GM12873 (cell line): Measurements from ENCODE around the gene DHX36.

Experiments
- TF ChIP-seq, protein P1 (sequence below): IDR thresholded peaks from 2 replicates; pipeline ENCODE4 v1.5.1; 2012; ENCODE audit warnings: low read depth, mild to moderate bottlenecking, moderate library complexity, low read length, control low read depth; ENCODE audit not compliant: insufficient read depth; ENCODE audit errors: missing control alignments

DHX36 gene

DNA sequence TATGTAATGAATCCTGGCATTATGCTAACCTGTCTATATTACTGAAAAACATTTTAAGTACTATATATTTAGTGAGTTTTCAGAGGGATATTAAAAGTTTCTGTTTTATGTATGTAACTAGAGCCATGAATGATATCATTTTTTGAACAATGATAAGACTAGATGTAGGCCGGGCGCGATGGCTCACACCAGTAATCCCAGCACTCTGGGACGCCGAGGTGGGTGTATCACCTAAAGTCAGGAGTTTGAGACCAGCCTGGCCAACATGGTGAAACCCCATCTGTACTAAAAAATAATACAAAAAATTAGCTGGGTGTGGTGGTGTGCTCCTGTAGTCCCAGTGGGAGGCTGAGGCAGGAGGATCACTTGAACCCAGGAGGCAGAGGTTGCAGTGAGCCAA, 34.1 kb downstream of the DHX36 start:
- TF ChIP-seq, protein P1, sequence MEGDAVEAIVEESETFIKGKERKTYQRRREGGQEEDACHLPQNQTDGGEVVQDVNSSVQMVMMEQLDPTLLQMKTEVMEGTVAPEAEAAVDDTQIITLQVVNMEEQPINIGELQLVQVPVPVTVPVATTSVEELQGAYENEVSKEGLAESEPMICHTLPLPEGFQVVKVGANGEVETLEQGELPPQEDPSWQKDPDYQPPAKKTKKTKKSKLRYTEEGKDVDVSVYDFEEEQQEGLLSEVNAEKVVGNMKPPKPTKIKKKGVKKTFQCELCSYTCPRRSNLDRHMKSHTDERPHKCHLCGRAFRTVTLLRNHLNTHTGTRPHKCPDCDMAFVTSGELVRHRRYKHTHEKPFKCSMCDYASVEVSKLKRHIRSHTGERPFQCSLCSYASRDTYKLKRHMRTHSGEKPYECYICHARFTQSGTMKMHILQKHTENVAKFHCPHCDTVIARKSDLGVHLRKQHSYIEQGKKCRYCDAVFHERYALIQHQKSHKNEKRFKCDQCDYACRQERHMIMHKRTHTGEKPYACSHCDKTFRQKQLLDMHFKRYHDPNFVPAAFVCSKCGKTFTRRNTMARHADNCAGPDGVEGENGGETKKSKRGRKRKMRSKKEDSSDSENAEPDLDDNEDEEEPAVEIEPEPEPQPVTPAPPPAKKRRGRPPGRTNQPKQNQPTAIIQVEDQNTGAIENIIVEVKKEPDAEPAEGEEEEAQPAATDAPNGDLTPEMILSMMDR: no peak

DNA sequence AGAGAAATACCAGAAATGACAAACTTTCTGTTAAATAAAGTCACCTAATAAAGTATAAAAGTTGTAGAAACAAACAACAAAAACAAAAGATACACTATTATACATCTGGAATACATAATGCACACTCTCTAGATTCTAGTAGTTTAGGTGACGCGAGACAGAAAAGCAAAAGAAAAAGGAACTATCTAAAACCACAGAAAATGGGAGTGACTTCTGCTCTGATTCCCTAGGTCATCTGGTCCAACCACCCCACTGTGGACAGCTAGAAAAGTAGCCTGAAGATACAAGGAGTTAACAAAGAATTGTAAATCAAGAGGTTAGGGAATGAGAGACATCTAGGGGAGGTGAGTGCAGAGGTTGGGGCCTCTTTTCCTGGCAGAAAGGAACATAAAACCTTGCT, 39.1 kb downstream of the DHX36 start:
- TF ChIP-seq, protein P1: no peak

DNA sequence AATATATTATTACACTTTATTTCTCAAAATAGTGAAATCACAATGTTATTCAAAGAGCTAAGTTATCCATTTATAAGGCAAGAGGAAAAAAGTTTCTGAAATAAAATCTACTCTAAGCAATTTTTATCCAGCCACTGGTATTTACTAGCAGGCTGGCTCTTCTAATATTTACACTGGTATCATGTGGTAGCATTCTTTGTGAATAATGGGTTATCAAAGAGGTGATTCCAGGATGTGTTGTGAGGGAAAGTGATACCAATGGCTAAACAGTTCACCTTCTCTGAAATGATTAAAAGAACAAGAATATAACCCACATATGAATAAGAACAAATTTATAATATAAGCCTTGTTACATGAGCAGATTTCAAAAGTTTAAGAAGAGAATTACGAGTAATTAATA, 44.1 kb downstream of the DHX36 start:
- TF ChIP-seq, protein P1: no peak

DNA sequence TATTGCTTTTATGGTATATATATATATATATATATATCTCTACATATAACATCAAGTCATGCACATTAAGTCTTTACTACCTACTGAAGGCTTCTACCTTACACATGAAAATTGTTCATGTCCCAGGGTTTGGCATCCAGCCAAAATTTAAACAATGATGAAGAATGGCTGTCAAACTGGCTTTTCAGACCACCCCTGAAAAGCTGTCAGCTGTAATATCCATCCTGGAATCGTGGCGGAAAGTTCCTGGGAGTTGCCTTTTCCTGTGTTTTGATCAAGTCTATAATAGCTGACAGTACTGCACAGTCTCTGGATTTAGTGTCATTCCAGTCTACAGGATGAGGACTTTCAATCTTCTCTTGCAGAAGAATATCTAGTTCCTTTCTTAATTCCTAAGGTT, 48.3 kb downstream of the DHX36 start:
- TF ChIP-seq, protein P1: no peak

DNA sequence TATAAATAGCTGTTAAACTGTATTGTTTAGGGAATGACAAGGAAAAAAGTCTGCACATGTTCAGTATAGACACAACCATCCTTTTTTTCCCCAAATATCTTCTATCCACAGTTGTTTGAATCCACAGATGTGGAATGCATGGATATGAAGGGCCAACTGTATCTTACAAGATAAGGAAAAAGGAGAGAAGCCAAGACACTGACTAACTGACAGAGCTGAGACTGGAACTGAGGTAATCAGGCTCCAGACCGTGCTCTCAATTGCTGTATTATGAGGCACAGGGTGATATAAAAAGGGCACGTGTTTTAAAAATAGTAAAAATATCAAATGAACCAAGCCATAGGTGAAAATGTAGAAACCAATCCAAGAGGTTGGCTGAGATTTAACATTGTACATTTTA, 49.0 kb downstream of the DHX36 start:
- TF ChIP-seq, protein P1: no peak

DNA sequence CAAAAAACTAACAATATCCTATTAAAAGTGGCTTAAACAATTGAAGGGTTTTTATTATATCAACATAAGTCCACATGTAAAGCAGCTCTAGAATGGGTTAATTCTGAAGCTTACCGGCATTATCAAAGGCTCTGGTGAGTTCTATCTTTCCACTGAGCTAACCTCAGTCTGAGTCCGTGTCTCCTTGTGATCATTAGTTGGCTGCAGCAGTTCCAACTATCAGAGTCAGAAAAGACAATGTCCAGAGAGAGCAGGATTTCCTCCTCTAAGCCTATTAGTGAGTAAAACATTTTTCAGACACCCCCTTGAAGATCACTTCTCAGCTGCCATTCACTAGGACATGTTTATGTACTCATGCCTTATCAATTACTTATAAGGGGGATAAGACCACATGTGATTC, 49.9 kb downstream of the DHX36 start:
- TF ChIP-seq, protein P1: no peak

DNA sequence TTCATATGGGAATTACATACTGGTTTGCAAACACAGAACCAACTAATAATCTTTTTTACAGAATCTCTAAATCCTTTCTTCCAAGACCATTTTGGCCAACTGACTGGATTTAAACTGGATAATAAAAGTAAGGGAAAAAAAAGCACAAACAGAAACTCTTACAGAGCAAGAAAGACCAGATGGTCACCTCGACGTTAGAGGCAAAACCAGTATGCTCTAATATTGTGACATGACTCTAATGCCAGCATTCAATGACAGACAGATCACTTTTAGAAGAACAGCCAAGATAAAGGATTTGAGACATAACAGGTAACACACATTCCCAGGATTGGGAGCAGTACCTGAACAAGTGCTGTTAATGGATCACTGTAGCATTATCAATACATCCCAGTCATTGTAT, 50.9 kb downstream of the DHX36 start:
- TF ChIP-seq, protein P1: no peak
